HEK293 (cell line): ENCODE data around the gene ITGA3.

Experiments
- TCF7L2 ChIP-seq: IDR thresholded peaks from 2 replicates; pipeline ENCODE4 v1.6.1; 2011; ENCODE audit warnings: low read depth, mild to moderate bottlenecking, inconsistent platforms, low read length, moderate library complexity, borderline replicate concordance
- ZBTB7A ChIP-seq: fragments of 450-650 bp; formaldehyde crosslinking; IDR thresholded peaks from 2 replicates; pipeline ENCODE4 v1.5.1; 2016; ENCODE audit warnings: low read depth, missing biosample characterization, missing genetic modification characterization
- ZBTB8A ChIP-seq: fragments of 450-650 bp; formaldehyde crosslinking; IDR thresholded peaks from 2 replicates; pipeline ENCODE4 v1.5.1; 2016; ENCODE audit warnings: missing biosample characterization, missing genetic modification characterization
- ZNF23 ChIP-seq: fragments of 450-650 bp; formaldehyde crosslinking; IDR thresholded peaks from 2 replicates; pipeline ENCODE4 v1.5.1; 2016; ENCODE audit warnings: missing biosample characterization, missing genetic modification characterization, borderline replicate concordance
- ZNF24 ChIP-seq: fragments of 450-650 bp; formaldehyde crosslinking; IDR thresholded peaks from 2 replicates; pipeline ENCODE4 v1.5.1; 2016; ENCODE audit warnings: missing biosample characterization, missing genetic modification characterization
- ZNF266 ChIP-seq: fragments of 450-650 bp; formaldehyde crosslinking; IDR thresholded peaks from 2 replicates; pipeline ENCODE4 v1.5.1; 2016; ENCODE audit warnings: missing biosample characterization, missing genetic modification characterization, low read depth
- ZNF394 ChIP-seq: fragments of 450-650 bp; formaldehyde crosslinking; IDR thresholded peaks from 2 replicates; pipeline ENCODE4 v1.5.1; 2016; ENCODE audit warnings: missing biosample characterization, missing genetic modification characterization, mild to moderate bottlenecking, moderate library complexity, borderline replicate concordance
- ZNF548 ChIP-seq: fragments of 450-650 bp; formaldehyde crosslinking; IDR thresholded peaks from 2 replicates; pipeline ENCODE4 v1.5.1; 2016; ENCODE audit warnings: missing biosample characterization, missing genetic modification characterization
- ZNF768 ChIP-seq: fragments of 450-650 bp; formaldehyde crosslinking; IDR thresholded peaks from 2 replicates; pipeline ENCODE4 v1.5.1; 2018; ENCODE audit warnings: missing biosample characterization, mild to moderate bottlenecking, missing genetic modification characterization
- TF ChIP-seq, protein P1 (sequence below): fragments of 450-650 bp; formaldehyde crosslinking; IDR thresholded peaks from 2 replicates; pipeline ENCODE4 v1.5.1; 2016; ENCODE audit warnings: missing biosample characterization, missing genetic modification characterization
- TF ChIP-seq, protein P2 (sequence below): fragments of 450-650 bp; formaldehyde crosslinking; IDR thresholded peaks from 2 replicates; pipeline ENCODE4; 2016; ENCODE audit warnings: missing biosample characterization, missing genetic modification characterization
- TF ChIP-seq, protein P3 (sequence below): fragments of 450-650 bp; formaldehyde crosslinking; IDR thresholded peaks from 2 replicates; pipeline ENCODE4 v1.5.1; 2016; ENCODE audit warnings: missing biosample characterization, missing genetic modification characterization

DNA sequence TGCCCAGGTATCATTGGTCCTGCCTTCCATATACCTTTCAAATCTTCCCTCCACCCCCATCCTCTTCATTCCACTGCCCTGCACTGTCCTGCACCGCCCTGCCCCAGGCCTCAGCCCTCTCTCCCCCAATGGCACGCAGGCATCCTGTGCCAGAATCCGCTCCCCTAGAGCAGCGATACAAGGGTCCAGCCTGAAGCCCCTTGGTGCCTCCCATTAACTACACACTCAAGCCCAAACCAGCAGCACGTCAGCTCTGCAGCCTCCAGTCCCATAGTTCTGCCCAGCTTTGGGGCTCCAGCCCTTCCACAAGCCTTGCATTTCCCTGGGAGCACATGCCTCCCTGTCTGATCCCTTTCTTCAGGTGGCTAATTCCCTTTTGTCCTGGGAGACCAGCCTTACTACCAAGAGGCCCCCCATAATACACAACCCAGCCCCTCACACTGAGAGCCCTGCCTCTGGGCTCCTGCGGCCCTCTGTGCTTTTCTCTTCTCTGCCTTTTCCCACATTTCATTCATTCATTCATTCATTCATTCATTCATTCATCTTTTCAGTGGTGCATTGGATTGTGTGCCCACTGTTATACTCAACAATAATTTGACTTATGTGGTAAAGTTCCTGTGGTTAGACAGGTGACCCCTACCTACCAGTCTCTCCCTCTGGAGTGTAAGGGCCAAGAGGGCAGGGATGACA lies 34.1 kb upstream of the ITGA3 start:
- TF ChIP-seq, protein P1, sequence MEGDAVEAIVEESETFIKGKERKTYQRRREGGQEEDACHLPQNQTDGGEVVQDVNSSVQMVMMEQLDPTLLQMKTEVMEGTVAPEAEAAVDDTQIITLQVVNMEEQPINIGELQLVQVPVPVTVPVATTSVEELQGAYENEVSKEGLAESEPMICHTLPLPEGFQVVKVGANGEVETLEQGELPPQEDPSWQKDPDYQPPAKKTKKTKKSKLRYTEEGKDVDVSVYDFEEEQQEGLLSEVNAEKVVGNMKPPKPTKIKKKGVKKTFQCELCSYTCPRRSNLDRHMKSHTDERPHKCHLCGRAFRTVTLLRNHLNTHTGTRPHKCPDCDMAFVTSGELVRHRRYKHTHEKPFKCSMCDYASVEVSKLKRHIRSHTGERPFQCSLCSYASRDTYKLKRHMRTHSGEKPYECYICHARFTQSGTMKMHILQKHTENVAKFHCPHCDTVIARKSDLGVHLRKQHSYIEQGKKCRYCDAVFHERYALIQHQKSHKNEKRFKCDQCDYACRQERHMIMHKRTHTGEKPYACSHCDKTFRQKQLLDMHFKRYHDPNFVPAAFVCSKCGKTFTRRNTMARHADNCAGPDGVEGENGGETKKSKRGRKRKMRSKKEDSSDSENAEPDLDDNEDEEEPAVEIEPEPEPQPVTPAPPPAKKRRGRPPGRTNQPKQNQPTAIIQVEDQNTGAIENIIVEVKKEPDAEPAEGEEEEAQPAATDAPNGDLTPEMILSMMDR (tag by site-specific recombination), result no peak
- TF ChIP-seq TCF7L2 (no peak), ZNF394 (tag by site-specific recombination) (no peak), ZBTB8A (no peak), ZBTB7A (no peak), ZNF24 (tag by site-specific recombination) (peak; percentile 50; the same call in 1 of the 2 replicates), ZNF768 (tag by site-specific recombination) (no peak), ZNF548 (tag by site-specific recombination) (no peak), ZNF23 (tag by site-specific recombination) (no peak), ZNF266 (no peak)
- TF ChIP-seq, protein P2, sequence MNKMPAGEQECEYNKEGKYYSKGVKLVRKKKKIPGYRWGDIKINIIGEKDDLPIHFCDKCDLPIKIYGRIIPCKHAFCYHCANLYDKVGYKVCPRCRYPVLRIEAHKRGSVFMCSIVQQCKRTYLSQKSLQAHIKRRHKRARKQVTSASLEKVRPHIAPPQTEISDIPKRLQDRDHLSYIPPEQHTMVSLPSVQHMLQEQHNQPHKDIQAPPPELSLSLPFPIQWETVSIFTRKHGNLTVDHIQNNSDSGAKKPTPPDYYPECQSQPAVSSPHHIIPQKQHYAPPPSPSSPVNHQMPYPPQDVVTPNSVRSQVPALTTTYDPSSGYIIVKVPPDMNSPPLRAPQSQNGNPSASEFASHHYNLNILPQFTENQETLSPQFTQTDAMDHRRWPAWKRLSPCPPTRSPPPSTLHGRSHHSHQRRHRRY, result no peak
- TF ChIP-seq, protein P3, sequence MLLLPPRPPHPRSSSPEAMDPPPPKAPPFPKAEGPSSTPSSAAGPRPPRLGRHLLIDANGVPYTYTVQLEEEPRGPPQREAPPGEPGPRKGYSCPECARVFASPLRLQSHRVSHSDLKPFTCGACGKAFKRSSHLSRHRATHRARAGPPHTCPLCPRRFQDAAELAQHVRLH, result no peak
